OCI-LY1 (cell line): ENCODE measurements around the gene ARFGEF3.

Experiments used
- H2AFZ ChIP-seq: fragments of 200-600 bp; sonication (generic), shearing (Covaris generic); 2 replicates; pipeline ENCODE4 v1.6.0; 2014; ENCODE audit warnings: antibody characterized with exemption, mild to moderate bottlenecking, low read length
- H3F3A ChIP-seq: fragments of 200-600 bp; sonication (generic), shearing (Covaris generic); 2 replicates; pipeline ENCODE4 v1.6.0; 2014; ENCODE audit warnings: mild to moderate bottlenecking, antibody characterized with exemption, low read length, moderate library complexity; ENCODE audit not compliant: insufficient read depth
- H3K27ac ChIP-seq: fragments of 200-600 bp; sonication (generic); 2 replicates; pipeline ENCODE4 v1.5.1; 2014; ENCODE audit warnings: low read length, mixed run types, mild to moderate bottlenecking, low read depth; ENCODE audit not compliant: poor library complexity, severe bottlenecking
- H3K27me3 ChIP-seq: fragments of 200-600 bp; sonication (generic); 2 replicates; pipeline ENCODE4 v1.6.0; 2014; ENCODE audit warnings: antibody characterized with exemption, mild to moderate bottlenecking, low read length, moderate library complexity; ENCODE audit not compliant: insufficient read depth
- H3K36me3 ChIP-seq: fragments of 200-600 bp; sonication (generic); 2 replicates; pipeline ENCODE4 v1.6.1; 2014; ENCODE audit warnings: mild to moderate bottlenecking, antibody characterized with exemption, low read length, moderate library complexity, mixed read lengths; ENCODE audit not compliant: insufficient read depth
- H3K4me1 ChIP-seq: fragments of 200-600 bp; sonication (generic); 2 replicates; pipeline ENCODE4 v1.5.1; 2014; ENCODE audit warnings: mild to moderate bottlenecking, low read length, moderate library complexity; ENCODE audit not compliant: insufficient read depth, severe bottlenecking
- H3K4me2 ChIP-seq: fragments of 200-600 bp; sonication (generic), shearing (Covaris generic); 2 replicates; pipeline ENCODE4 v1.6.1; 2014; ENCODE audit warnings: low read length
- H3K4me3 ChIP-seq: fragments of 200-600 bp; sonication (generic); 2 replicates; pipeline ENCODE4 v1.5.1; 2014; ENCODE audit warnings: low read length, low read depth, mild to moderate bottlenecking, mixed read lengths; ENCODE audit not compliant: poor library complexity, severe bottlenecking
- H3K79me2 ChIP-seq: fragments of 200-600 bp; shearing (Covaris generic); 2 replicates; pipeline ENCODE4 v1.6.1; 2016; ENCODE audit warnings: mixed run types, low read length, mixed read lengths; ENCODE audit not compliant: insufficient read depth
- H3K9ac ChIP-seq: fragments of 200-600 bp; sonication (generic), shearing (Covaris generic); 2 replicates; pipeline ENCODE4 v1.6.1; 2014; ENCODE audit warnings: mild to moderate bottlenecking, low read length, mixed read lengths
- H3K9me2 ChIP-seq: fragments of 200-600 bp; sonication (generic), shearing (Covaris generic); 2 replicates; pipeline ENCODE4 v1.6.1; 2014; ENCODE audit warnings: low read depth, mild to moderate bottlenecking, low read length, mixed read lengths
- H3K9me3 ChIP-seq: fragments of 200-600 bp; shearing (Covaris generic); 2 replicates; pipeline ENCODE4 v1.6.1; 2014; ENCODE audit warnings: low read length, mixed read lengths
- H4K20me1 ChIP-seq: fragments of 200-600 bp; sonication (generic), shearing (Covaris generic); 2 replicates; pipeline ENCODE4 v1.6.0; 2016; ENCODE audit warnings: mild to moderate bottlenecking, low read length; ENCODE audit not compliant: insufficient read depth
- CTCF ChIP-seq: fragments of 200-600 bp; sonication (generic), shearing (Covaris generic); IDR thresholded peaks from 2 replicates; pipeline ENCODE4 v1.5.1; 2017; ENCODE audit warnings: mild to moderate bottlenecking, antibody characterized with exemption, low read length, moderate library complexity, mixed read lengths
- EZH2 ChIP-seq: fragments of 200-600 bp; sonication (generic), shearing (Covaris generic); IDR thresholded peaks from 2 replicates; pipeline ENCODE4 v1.8.0; 2017; ENCODE audit warnings: borderline replicate concordance, mixed run types, mild to moderate bottlenecking, antibody characterized with exemption, low read length, moderate library complexity, mixed read lengths

ARFGEF3 gene

GRCh38 chr6:138219901-138220300 lies 58.2 kb downstream of the ARFGEF3 start:
- Histone ChIP-seq H3F3A (no peaks in the 10 kb centered on the region), H3K27ac (no peak overlapping the region), H3K79me2 (no peaks in the 10 kb centered on the region), H3K4me3 (no peak overlapping the region), H3K9me2 (no peaks in the 10 kb centered on the region), H3K9ac (no peak overlapping the region), H3K9me3 (no peaks in the 10 kb centered on the region), H4K20me1 (no peaks in the 10 kb centered on the region), H3K4me1 (no peaks in the 10 kb centered on the region), H3K4me2 (no peak overlapping the region), H2AFZ (no peak overlapping the region), H3K36me3 (no peaks in the 10 kb centered on the region), H3K27me3 (no peaks in the 10 kb centered on the region)
- TF ChIP-seq CTCF (no peak), EZH2 (no peak)

- Histone ChIP-seq H3K36me3 (no peaks in the 10 kb centered on the region), H2AFZ (no peak overlapping the region), H3K9me3 (no peaks in the 10 kb centered on the region), H3K4me2 (no peak overlapping the region), H3K9ac (no peak overlapping the region), H3K27me3 (no peaks in the 10 kb centered on the region), H4K20me1 (no peaks in the 10 kb centered on the region), H3K27ac (no peak overlapping the region), H3K4me3 (no peak overlapping the region), H3F3A (no peaks in the 10 kb centered on the region), H3K4me1 (no peaks in the 10 kb centered on the region), H3K79me2 (no peaks in the 10 kb centered on the region), H3K9me2 (no peaks in the 10 kb centered on the region)
- TF ChIP-seq EZH2 (no peak), CTCF (no peak)
Measured at GRCh38 chr6:138222901-138223546, 61.3 kb downstream of the ARFGEF3 start.

GRCh38 chr6:138225953-138226352 lies 64.2 kb downstream of the ARFGEF3 start:
- no peaks in the 10 kb centered on the region for H3K27me3 ChIP-seq
- no peak overlapping the region for H3K4me2 ChIP-seq
- H3K4me3 ChIP-seq = no peak overlapping the region
- no peaks in the 10 kb centered on the region for H3K79me2 ChIP-seq
- no peaks in the 10 kb centered on the region for H3F3A ChIP-seq
- H3K36me3 ChIP-seq = no peaks in the 10 kb centered on the region
- no peak overlapping the region for H2AFZ ChIP-seq
- no peaks in the 10 kb centered on the region for H4K20me1 ChIP-seq
- TF ChIP-seq EZH2 (no peak), CTCF (no peak)
- no peak overlapping the region for H3K27ac ChIP-seq
- no peaks in the 10 kb centered on the region for H3K4me1 ChIP-seq
- H3K9ac ChIP-seq = no peak overlapping the region
- H3K9me2 ChIP-seq = no peaks in the 10 kb centered on the region
- H3K9me3 ChIP-seq = no peaks in the 10 kb centered on the region
